ENCODE measurements around the gene XRCC5.

GRCh38 chr2:216119146-216119545 is 10.0 kb downstream of the XRCC5 start:
- TF ChIP-seq CTCF (optimal IDR thresholded peaks at IDR 0.05 in 1 of 3, IDR thresholded peaks at IDR 0.05 in 1 of 3, conservative IDR thresholded peaks at IDR 0.05 in 1 of 3; ENCODE audit: extremely low read depth in 1 of 3, insufficient read depth in 2 of 3, low read length in 3 of 3) (no peak), EZH2 (IDR thresholded peaks at IDR 0.05; ENCODE audit: low read length) (no peak)
